COR-L47 (cell line): Measurements from ENCODE around the gene CWC22.
"Not testable (repeated sequence)": the region's sequence is repeated elsewhere in the genome, so short reads cannot be mapped to it uniquely, and the experiment has no call there.

Source experiments
- DNase-seq: peaks from one replicate; lab custom pipeline; 2025; lab: John Stamatoyannopoulos, UW

The CWC22 gene

DNA sequence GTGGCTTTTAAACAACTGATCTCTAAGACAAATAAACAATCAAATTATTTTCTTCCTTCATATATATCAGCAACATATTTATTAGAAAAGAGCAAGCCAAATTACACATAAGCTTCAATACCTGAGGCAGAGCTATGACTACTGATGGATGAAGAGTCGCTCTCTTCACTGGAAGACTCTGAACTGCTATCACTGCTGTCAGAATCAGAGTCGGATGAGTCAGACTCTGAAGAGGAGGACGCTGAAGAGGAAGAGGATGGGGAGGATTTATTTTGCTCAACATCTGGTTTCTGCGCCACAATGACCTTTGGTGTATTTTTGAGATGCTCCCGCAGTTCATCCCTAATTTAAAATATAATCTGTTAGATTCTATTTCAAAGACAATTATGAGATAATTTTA, 56.7 kb downstream of the CWC22 start:
- no peak for DNase-seq

DNA sequence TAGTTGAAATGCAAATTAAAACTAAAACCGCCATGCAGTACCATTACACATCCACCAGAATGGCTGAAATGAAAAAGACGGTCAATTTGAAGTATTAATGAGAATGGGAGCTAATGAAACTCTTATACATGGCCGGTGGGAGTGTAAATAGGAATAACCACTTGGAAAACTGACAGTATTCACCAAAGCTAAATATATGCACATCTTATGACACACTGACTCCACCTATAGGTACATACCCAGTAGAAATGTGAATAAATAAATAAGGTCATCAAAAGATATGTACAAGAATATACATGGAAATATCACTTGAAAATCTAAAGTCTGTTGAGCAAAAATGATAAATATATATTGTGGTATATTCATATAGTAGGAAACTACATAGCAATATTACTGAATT, 57.7 kb downstream of the CWC22 start:
- DNase-seq, result no peak

DNA sequence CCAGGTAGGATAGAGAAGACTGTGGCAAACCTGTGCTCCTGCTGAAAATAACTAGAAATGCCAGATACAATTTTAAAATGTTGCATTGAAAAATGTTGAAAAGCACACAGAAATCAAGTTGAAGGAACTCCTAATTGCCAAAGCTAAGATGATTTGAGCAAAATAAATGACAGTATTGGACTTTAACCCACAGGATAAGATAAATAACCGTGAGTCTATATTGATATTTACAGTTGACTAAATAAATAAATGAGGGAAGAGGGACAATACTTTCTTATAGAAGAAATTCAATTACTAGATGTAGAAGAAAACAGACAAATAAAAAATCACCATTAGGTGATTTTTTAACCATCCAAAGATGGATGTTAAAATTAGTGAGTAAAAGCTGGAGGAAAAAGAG, 59.0 kb downstream of the CWC22 start:
- DNase-seq, result no peak

DNA sequence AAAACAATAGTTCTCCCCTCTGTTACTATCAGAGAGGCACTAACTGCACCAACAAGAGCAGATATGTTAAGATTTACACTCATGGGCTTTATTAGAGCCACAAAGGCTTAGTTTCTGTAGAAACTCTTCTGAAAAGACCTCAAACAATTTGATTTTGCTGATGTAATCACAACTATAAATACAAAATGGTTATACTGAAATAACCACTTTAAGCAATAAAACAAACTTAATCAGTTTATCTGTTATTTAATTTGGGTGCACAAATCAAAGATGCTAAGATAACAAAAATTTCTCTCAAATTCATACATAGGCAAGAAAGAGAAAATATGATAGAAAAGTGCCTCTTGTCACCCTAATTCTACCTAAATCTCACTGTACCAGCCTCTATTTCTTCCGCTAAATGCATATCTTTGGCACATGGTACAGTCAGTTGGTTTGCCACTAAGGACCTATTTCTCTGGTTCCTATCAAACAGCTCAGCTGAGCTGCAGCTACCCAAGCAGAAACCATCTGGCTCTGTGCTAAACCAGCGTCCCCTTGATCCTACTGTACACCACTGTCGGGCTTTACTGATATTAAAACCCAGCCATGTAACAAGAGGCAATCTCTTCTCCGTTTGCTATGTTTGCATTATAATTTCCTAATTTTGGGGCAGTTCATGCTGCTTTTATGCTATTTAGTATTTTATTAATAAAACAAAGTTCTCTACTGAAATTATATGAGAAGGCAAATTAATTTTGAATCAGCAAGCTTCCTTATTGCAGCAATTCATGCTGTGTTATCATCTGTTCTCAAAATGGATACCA, 60.1 kb downstream of the CWC22 start:
- no peak for DNase-seq

DNA sequence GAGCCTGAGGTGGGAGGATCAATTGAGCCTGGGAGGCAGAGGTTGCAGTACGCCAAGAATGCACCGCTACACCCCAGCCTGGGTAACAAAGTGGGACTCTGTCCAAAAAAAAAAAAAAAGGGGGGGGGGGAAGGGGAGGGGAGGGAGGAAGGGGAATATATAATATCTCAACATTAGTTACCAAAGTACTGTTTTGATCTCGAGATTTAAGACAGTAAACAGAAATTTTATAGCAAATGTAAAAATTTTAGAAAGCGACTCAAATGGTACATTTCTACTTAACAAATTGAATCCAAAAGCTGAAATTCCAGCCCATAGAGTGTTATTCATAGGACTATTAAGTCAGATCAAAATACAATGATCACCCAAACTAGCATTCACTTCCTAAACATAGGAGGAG, 60.8 kb downstream of the CWC22 start:
- no peak for DNase-seq

DNA sequence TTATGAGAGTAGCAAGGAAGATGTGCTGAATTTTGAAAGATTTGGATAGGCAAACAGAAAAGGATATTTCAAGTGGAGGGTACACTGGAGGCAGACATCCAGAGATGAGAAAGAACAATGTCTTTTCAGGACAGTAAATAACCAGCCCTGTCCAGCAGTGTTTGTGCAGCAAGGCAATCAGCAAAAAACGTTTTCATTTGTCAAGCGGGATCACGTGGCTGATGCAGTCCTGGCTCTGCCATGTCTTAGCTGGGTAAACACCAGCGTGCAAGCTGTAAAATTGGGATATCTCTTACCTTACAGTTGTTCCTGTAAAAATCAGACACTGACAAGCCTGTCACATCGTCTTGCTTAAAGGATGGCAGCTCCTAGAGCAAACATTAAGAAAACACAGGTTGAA, 67.8 kb downstream of the CWC22 start:
- no peak for DNase-seq

DNA sequence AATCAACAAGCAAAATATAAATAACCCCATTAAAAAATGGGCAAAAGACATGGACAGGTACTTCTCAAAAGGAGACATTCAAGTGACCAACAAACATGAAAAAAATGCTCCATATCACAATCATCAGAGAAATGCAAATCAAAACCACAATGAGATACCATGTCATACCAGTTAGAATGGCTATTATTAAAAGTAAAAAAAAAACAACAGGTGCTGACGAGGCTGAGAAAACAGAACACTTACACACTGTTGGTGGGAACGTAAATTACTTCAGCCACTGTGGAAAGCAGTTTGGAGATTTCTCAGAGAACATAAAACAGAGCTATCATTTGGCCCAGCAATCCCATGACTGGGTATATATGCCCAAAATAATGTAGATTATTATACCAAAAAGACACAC, 69.1 kb downstream of the CWC22 start:
- DNase-seq, result no peak

DNA sequence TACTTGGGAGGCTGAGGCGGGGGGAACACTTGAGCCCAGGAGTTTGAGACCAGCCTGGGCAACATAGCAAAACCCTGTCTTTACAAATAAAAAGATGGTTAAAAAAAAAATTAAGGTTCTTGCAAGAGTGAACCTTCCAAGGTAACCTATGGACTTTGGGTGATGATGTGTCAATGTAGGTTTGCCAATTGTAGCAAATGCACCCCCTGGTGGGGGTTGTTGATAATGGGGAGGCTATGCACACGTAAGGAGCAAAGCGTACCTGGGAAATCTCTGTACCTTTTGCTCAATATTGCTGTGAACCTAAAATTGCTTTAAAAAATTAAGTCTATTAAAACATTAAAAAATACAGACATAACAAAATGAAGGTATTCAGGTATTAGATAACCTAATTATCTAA, 70.4 kb downstream of the CWC22 start:
- peak; percentile 12 for DNase-seq

DNA sequence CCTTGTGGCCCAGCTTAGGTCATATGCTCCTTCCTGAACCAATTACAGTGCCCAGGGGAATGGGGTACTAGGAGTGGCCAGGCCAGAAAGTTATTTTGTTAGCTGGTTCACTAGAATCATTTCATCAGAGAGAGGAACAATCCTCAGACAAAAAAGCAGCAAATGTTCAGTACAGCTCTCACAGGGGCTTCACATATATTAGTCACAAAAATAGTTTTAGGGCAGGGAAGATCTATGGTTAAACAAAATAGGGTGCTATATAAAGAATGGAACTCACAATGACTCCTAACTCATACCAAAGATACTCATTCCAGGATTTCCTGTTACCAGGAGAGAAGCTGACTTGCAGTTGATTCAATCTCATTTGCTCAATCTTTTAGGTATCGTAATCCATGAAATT, 71.0 kb downstream of the CWC22 start:
- no peak for DNase-seq

GRCh38 chr2:179932786-179933185, 74.3 kb downstream of the CWC22 start:
- DNase-seq, result no peak

- no peak for DNase-seq
These were observed 75.6 kb downstream of the CWC22 start for GRCh38 chr2:179931502-179931901.

- not testable (repeated sequence) for DNase-seq
These were observed 77.1 kb downstream of the CWC22 start for GRCh38 chr2:179929997-179930396.

- DNase-seq, result no peak
These were observed 80.1 kb downstream of the CWC22 start for GRCh38 chr2:179927041-179927440.

GRCh38 chr2:179925713-179926112, 81.4 kb downstream of the CWC22 start:
- no peak for DNase-seq

DNA sequence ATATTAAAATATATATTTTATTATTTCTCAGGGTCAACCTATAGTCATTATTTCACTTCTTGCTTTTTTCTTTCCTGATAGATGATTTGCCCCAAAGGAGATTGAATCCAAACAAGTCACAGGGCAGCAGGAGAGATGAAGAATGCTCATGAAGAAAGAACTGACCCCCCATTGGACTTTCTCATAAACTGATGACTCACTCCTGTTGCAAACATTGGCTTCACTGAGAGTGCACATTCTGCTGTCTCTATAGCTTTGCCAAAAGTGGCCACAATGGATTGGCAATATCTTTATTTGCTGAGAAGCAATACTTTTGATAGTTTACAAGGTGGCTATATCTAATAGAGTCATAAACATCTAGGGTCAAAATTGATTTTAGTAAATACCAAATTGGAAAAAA, 89.8 kb downstream of the CWC22 start:
- DNase-seq, result no peak

DNA sequence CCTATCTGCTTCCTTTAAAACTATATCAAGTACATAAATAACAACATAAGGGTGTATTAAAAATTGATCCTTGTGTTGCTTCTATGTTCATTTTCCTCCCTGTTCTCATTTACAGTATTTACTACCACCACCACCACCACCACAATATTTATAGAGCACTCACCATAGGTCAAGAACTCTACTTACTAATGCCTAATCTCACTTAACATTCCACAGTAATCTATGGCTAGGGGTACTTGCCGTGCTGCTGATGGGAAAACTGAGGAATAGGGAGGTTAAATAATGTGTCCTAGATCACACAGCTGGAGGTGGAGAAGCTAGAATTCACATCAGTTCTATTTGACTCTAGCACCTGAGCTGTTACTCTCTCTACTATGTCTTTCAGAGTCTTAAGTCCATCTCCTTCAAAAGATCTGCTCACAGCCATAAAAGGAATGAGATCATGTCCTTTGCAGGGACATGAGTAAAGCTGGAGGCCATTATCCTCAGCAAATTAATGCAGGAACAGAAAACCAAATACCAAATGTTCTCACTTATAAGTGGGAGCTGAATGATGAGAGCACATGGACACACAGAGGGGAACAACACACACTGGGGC, 91.6 kb downstream of the CWC22 start:
- no peak for DNase-seq

DNA sequence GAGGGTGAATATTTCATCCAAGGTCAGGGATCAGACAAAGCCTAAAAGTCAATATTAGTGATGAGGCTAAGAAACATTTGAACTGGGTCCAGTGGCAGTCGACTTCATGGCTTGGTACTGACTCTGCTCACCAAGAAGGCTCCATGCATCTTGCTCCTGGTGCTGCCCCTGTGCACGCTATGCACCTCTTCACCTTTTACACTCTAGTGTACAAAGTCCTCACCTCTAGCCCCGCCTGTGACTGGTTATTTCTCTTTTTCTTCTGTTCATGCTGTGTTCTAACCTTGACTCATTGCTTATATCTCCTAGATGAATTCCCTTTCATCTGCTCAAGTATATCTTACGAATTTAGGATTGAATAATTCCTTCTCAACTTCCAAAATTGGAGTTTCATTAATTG, 93.3 kb downstream of the CWC22 start:
- DNase-seq, result no peak

DNA sequence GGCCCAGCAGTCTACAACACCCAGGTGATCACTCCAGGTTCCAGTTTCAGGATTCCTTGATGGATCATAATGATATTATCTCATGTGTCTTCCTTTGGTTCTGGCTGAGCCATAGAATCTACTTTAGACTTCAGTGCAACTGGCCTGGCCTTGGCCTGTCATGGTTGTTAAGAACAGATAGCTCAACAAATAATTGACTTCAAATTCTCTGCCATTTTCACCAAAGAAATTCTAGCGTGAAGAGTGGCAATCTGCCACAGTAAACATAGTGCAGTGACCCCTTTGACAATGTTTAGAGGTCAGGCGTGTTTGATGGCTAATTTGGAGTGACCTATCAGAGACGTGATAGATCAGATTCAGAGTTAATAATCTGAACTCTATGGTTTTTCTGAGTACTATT, 95.5 kb downstream of the CWC22 start:
- no peak for DNase-seq

DNA sequence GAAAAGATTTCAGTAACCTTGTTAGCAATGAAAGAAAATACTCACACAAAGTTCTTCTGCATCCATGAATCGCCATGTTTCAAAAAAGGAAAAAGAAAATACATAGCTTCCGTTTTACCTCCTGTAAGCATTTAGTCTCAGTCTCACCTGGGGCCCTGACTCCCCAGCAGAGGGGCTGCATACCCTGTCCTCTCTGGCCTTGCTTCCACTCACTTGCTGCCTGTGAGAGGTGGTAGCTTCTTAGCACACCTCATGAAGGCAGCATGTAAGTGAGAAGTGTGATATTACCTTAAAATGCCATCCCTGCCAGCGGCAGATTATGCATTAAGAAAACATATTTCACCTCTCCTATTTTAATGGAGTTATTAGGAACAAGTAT, 96.4 kb downstream of the CWC22 start:
- DNase-seq, result no peak

DNA sequence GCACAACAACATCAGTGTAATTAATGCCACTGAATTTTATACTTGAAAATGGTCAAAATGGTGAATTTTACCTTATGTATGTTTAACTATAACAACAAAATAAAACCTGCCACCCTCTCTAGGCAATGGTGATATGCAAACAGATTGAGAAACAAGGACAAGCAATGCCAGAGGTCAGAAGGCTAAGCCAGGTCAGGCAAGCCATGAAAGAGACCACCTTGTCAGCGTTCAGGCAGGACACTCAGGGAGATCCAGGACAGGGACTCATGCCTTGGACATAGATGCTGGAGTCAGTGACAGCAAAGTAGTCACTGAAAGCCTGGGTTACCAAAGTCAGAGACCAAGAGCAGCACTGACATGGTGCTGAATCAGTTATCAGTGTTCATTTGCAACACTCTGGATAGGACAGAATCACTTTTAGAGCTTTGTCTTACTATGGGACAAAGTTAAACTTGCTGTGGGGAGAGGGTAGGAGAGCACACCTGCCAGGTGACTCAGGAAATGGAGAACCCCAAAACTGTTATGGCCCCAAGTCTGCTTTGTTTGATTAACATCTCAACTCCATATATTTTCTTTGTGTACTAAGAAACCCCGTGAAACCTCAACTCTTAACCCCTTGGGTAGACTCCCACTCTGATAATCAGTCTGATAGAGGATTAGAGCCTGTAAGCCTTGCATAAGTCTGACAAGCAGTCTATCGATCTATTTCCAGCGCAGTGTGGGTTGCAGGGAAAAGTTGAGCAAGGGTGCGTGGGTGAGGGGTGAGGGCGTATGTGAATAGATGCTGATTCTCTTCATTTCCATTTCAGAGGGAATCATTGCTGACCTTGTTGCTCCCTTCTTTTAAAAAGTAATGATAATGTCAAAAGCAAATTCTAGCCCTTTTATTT, 97.0 kb downstream of the CWC22 start:
- DNase-seq, result no peak

GRCh38 chr2:179900655-179901054, 106.4 kb downstream of the CWC22 start:
- no peak for DNase-seq

DNA sequence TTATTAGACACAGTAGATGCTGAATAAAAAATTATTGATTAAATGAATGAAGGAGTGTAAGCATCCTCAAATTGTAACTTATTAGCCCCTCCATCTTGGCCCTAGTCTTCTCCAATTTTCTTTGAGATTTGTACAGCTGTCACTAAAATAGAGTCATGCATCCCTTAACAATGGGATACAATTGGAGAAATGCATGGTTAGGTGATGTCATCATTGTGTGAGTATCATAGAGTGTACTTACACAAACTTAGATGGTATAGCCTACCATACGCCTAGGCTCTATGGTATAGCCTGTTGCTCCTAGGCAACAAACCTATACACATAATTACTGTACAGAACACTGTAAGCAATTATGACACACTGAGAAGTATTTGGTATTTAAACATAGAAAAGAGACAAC, 107.4 kb downstream of the CWC22 start:
- DNase-seq, result no peak

DNA sequence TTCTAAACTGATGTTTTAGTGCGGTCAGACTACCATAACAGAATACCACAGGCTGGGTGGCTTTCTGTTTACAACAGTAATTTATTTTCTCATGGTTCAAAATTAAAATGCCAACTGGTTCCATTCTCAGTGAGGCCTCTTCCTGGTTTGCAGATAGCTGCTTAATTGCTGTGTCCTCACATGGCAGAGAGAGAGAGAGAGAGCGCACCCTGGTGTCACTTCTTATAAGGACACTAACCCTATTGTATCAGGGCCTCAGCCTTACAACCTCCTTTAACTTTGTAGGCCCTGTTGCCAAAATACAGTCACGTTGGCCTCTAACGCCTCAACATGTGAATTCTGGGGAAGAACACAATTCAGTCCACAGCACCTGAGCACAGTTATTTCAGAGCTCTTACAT, 108.2 kb downstream of the CWC22 start:
- peak; percentile 21 for DNase-seq
